GM12865 (cell line): ENCODE results near the gene ERBB2.

Source experiments
- DNase-seq: peaks from one replicate; pipeline ENCODE4 v3.0.0; 2010; ENCODE audit warnings: low read depth
- H3K4me3 ChIP-seq: 2 replicates; pipeline ENCODE4 v1.5.1; 2011; ENCODE audit warnings: mild to moderate bottlenecking, low read depth, low read length, control low read depth
- CTCF ChIP-seq: IDR thresholded peaks from 2 replicates; pipeline ENCODE4 v1.5.1; 2011; ENCODE audit warnings: low read length, control low read depth, low read depth, inconsistent platforms; ENCODE audit not compliant: insufficient read depth; ENCODE audit errors: missing control alignments

Gene ERBB2

GRCh38 chr17:39739885-39740356 is 40.1 kb downstream of the ERBB2 start:
- TF ChIP-seq CTCF, result no peak
- no peak overlapping the region for H3K4me3 ChIP-seq
- DNase-seq, result no peak

GRCh38 chr17:39740357-39741111 is 40.7 kb downstream of the ERBB2 start:
- TF ChIP-seq CTCF, result no peak
- no peak for DNase-seq
- H3K4me3 ChIP-seq, result no peak overlapping the region

- TF ChIP-seq CTCF, result no peak
- no peak for DNase-seq
- H3K4me3 ChIP-seq, result no peak overlapping the region
Observed at GRCh38 chr17:39742126-39742855, 42.4 kb downstream of the ERBB2 start.

- no peak for DNase-seq
Observed at GRCh38 chr17:39742856-39743436, 43.1 kb downstream of the ERBB2 start.

GRCh38 chr17:39744075-39744835 is 44.4 kb downstream of the ERBB2 start:
- no peak for DNase-seq
- no peak overlapping the region for H3K4me3 ChIP-seq
- no peak for TF ChIP-seq CTCF

More at GRCh38 chr17:39742856-39743436, 43.1 kb downstream of the ERBB2 start:
- no peak overlapping the region for H3K4me3 ChIP-seq
- TF ChIP-seq CTCF, result no peak

- DNase-seq, result no peak
- H3K4me3 ChIP-seq, result no peak overlapping the region
- TF ChIP-seq CTCF, result no peak
Observed at GRCh38 chr17:39744836-39745215, 45.0 kb downstream of the ERBB2 start.
